ENCODE data around the gene ALOX15B. TPM values are rescaled to one million over a fixed set of nuclear protein-coding genes. Genes with fewer than 3 reads are reported as not detected.

The ALOX15B gene
- total and polyA plus RNA-seq, 10 of the 15 experiments (the other 5 are each of a cell fraction or from before 2014, with no cell fraction given), result 0.01 TPM; not detected in 9

DNA sequence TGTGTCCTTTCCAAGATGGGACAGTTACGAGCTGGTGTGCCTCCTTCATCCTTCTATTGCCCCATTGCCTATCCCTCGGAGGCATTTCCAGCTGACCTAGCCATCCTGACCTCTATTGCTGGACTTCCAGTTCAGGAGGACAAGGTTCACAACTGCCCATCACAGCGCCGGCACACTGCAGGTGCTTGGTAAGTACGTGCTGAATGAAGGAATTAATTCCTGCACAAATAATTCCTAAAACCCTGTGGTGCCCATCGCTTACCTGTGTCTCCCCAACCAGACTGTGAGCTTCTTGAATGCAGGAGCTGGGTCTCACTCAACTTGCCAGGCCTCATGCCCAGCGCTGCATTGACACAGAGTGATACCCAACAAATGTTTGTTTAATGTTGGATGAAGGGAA is 13.0 kb downstream of the ALOX15B start:
- no peak for TF ChIP-seq SMARCA5 (IDR thresholded peaks at IDR 0.05)
- TF ChIP-seq NFXL1 (IDR thresholded peaks at IDR 0.05; ENCODE audit: borderline replicate concordance), result no peak
- TF ChIP-seq, protein P1, sequence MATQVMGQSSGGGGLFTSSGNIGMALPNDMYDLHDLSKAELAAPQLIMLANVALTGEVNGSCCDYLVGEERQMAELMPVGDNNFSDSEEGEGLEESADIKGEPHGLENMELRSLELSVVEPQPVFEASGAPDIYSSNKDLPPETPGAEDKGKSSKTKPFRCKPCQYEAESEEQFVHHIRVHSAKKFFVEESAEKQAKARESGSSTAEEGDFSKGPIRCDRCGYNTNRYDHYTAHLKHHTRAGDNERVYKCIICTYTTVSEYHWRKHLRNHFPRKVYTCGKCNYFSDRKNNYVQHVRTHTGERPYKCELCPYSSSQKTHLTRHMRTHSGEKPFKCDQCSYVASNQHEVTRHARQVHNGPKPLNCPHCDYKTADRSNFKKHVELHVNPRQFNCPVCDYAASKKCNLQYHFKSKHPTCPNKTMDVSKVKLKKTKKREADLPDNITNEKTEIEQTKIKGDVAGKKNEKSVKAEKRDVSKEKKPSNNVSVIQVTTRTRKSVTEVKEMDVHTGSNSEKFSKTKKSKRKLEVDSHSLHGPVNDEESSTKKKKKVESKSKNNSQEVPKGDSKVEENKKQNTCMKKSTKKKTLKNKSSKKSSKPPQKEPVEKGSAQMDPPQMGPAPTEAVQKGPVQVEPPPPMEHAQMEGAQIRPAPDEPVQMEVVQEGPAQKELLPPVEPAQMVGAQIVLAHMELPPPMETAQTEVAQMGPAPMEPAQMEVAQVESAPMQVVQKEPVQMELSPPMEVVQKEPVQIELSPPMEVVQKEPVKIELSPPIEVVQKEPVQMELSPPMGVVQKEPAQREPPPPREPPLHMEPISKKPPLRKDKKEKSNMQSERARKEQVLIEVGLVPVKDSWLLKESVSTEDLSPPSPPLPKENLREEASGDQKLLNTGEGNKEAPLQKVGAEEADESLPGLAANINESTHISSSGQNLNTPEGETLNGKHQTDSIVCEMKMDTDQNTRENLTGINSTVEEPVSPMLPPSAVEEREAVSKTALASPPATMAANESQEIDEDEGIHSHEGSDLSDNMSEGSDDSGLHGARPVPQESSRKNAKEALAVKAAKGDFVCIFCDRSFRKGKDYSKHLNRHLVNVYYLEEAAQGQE (IDR thresholded peaks at IDR 0.05; ENCODE audit: low read depth, low read length), result no peak
- TF ChIP-seq ZNF24 (IDR thresholded peaks at IDR 0.05), result no peak
- no peak for TF ChIP-seq KDM1A (IDR thresholded peaks at IDR 0.05; ENCODE audit: borderline replicate concordance)
- no peak for TF ChIP-seq NFYA (IDR thresholded peaks at IDR 0.05; ENCODE audit: borderline replicate concordance, low read depth, low read length)
- no peak for TF ChIP-seq CBX3 (IDR thresholded peaks at IDR 0.05; ENCODE audit: borderline replicate concordance, low read depth)
- TF ChIP-seq CHD1 (IDR thresholded peaks at IDR 0.05; ENCODE audit: low read depth, low read length), result no peak
- TF ChIP-seq ZZZ3 (IDR thresholded peaks at IDR 0.05; ENCODE audit: control insufficient read depth, insufficient read length, low read depth), result no peak
- no peak for TF ChIP-seq SMAD1 (IDR thresholded peaks at IDR 0.05; ENCODE audit: low read depth, partially characterized antibody)
- no peak for TF ChIP-seq SP1 (IDR thresholded peaks at IDR 0.05; ENCODE audit: low read depth, low read length)
- no peak for TF ChIP-seq MEF2A (IDR thresholded peaks at IDR 0.05; ENCODE audit: insufficient read depth, low read depth, low read length)
- ChIA-PET RAD21 (ENCODE audit: unreplicated experiment) (no interaction called here), SMC1A (ENCODE audit: uncharacterized antibody, unreplicated experiment) (interaction anchor here (1.0 kb wide), 1 partner anchor 10 kb away, joined by 4 read pairs; no protein-coding TSS in a partner anchor), POLR2A (no interaction called here), CTCF (interaction anchor here (0.6 to 1.6 kb wide), 3 partner anchors 11 to 62 kb away, joined by 3 to 7 read pairs (median 4); no protein-coding TSS in a partner anchor)
- no peak overlapping the region for H3K4me2 ChIP-seq (ENCODE audit: control insufficient read depth, insufficient read depth)
- no peak overlapping the region for H3K4me3 ChIP-seq
- ATAC-seq, result no peak
- BruUV-seq (replicated peaks), result no TSS peak
- no peak overlapping the region for H3K27ac ChIP-seq (ENCODE audit: control insufficient read depth, insufficient read depth)
- H2AFZ ChIP-seq (ENCODE audit: control insufficient read depth, low read depth, low read length), result no peak overlapping the region
- no peak for FAIRE-seq
- H3K36me3 ChIP-seq (ENCODE audit: control insufficient read depth in 2 of 2, insufficient read depth in 2 of 2, low read length in 1 of 2), result no peaks in the 10 kb centered on the region
- H3K27me3 ChIP-seq (replicated peaks in 1 of 2; ENCODE audit: control insufficient read depth in 2 of 2, insufficient read depth in 2 of 2, low read length in 1 of 2), result peaks cover 0 to 4% of the 10 kb centered on the region in 2 experiments; a peak in 1 of 4 replicates
- H4K20me1 ChIP-seq (ENCODE audit: control insufficient read depth, insufficient read depth), result no peaks in the 10 kb centered on the region
- H3K9ac ChIP-seq (ENCODE audit: control insufficient read depth, insufficient read depth, low read length), result no peak overlapping the region
- no peaks in the 10 kb centered on the region for H3K79me2 ChIP-seq (ENCODE audit: control insufficient read depth, insufficient read depth, low read length)
- H3K4me1 ChIP-seq (ENCODE audit: control insufficient read depth, insufficient read depth, low read length), result peaks cover 12% of the 10 kb centered on the region
- 30% methylated on average over 7 of the region's 7 CpGs for WGBS (ENCODE audit: insufficient coverage, insufficient replicate concordance, low lambda C conversion rate, missing lambda C conversion rate)
- in situ Hi-C loops (cut with MboI), result no loop called here
- intact Hi-C loops (cut with micrococcal nuclease; ENCODE audit: unreplicated experiment), result no loop called here
- no peak for DNase-seq (ENCODE audit: low read depth, low spot score)
- H3K9me3 ChIP-seq (replicated peaks; ENCODE audit: control insufficient read depth, insufficient read depth, low read length), result no peaks in the 10 kb centered on the region
